HG03039 (cell line): Measurements from ENCODE around the gene SFXN5.

Experiments
- ATAC-seq: cut with Tn5 transposase; IDR thresholded peaks from one replicate; pipeline ENCODE4 v1.9.1; 2021; ENCODE audit warnings: mild to moderate bottlenecking, moderate library complexity; ENCODE audit not compliant: unreplicated experiment

SFXN5 gene

GRCh38 chr2:72981536-72981935, 90.0 kb downstream of the SFXN5 start:
- ATAC-seq = no peak

DNA sequence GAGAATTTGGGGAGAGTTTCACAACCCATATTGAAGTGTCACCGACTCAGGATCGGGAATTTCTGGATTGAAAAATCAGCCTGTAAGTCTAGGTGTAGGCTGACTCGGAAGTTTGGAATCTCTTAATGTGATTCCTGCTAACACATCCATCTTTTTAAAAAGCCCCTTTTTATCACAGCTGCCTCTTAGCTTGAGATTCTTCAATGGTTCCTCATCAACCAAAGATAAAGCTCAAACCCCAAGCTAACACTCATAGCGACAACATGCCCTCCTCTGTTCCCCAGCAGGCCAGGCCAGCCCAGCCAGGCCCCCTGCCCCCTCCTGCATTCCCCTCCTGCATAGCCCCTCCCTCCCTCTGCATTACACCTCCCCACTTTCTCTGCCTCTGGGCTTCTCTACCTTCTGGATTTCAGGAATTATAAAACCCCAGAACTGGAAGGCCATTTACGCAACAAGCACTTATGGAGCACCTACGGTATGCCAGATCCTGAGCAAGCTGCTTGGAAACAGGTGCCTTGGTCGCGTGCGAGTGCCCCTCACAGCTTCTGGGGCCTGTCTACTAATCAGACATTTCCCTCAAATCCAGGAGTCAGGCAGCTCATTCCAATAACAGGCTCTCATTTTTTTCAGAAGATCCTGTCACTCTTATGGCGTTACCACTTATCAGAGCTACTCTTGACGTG, 90.8 kb downstream of the SFXN5 start:
- ATAC-seq = no peak

DNA sequence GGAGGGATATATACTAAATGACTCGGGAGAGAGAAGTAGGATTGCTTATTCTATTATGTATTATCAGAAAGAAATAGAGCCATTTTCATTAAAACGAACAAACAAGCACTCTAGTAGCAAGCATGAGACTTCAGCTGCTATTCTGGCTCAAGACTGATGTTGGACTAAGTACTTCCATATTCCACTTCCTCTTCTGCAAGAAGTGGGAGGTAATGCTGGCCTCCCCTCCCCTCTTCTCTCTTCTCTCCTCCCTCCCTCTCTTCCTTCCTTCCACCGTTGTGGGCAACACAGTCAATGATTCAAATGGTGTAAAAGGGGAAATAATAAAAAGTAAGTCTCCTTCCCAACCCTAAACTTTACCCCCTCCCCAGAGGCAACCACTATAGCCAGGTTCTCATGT, 91.6 kb downstream of the SFXN5 start:
- ATAC-seq = no peak

DNA sequence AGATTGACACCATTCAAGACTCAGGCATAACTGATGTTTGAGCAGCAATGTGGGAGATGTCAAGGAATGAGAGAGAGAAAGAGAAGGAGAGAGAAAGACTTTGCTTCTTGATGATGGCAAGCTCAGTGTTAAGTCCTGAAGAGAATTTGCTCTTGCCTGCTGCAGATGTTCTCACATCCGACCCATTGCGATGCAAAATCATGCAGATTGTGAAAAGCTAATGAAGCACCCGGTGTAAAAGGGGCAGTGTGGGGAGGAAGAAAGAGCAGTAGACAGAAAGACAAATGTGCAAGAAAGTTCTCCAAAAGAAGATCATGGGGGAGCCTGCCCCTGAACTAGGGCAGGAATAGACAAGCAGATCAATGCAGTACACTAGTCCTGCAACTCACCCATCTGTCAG, 96.5 kb downstream of the SFXN5 start:
- ATAC-seq = no peak

DNA sequence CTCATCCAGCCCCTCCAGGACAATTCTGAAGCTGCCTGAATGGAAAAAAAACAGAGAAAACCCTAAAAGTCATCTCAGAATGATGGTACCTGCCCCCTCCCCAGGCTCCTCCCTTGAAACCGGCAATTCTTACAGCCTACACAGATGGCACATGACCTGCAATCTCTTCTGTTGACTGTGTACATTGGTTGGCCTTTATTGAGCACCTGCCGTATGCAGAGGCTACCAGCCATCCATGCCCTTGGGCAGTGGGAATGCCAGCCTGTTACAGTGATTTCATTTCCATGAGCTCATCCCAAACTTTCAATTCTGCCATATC, 97.1 kb downstream of the SFXN5 start:
- no peak for ATAC-seq

GRCh38 chr2:72973566-72974435, 97.7 kb downstream of the SFXN5 start:
- peak; percentile 93 for ATAC-seq

DNA sequence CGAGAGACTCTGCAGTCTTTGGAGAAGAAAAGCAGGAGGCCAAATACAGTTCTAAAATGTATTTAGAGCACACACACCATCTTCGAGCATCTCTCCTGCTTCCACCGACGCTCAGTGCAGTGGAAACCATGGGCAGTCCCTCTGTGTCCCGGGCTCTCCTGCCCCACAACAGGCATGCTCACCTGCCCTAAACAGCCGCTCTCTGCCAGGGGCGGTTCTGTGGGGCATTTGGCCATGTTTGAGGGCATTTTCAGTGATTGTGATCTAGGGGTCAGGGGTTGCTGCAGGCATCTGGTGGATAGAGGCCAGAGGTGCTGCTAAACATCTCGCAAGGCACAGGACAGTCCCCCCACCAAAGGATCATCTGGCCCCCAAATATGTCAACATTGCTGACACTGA, 98.4 kb downstream of the SFXN5 start:
- ATAC-seq = no peak

DNA sequence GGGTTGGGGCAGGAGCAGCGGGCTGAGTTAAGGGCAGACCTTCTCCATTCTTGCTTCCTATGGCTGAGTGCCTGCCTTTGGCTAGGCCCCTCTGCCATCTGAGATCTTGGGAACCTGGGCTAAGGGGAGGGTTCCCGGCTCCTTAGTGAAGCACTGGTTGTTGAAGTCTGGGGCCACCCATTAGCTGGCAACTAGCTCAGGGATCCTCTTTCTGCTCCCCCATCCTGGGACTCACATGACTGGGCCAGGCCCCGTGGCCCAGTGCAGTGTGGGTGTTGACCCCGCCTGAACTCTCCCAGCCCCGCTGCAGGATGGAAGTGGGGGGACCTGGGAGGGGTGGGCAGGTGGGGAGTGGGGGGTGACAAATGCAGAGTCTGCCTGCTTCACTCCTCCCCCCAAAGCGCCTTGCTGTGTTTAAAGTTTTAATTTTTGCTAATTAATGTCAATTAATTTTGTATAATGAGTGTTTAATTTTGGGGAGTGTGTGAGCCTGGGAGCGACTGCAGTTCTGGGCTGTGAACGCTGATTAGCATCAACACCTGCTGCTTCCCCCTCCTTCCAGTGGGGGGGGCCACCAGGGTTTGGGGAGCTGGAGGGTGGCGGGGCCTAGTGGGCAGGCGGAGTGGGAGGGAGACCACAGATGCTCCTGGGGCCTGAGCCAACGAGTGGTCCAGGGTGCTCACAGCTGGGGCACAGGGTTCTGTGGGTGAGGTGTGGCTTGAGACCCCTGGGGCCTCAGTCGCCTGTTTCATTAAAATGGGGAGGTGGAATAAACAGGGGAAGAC, 99.0 kb downstream of the SFXN5 start:
- no peak for ATAC-seq

GRCh38 chr2:72971036-72971435, 100.5 kb downstream of the SFXN5 start:
- ATAC-seq = no peak

GRCh38 chr2:72969706-72970105, 101.8 kb downstream of the SFXN5 start:
- no peak for ATAC-seq

GRCh38 chr2:72968286-72968685, 103.2 kb downstream of the SFXN5 start:
- no peak for ATAC-seq

DNA sequence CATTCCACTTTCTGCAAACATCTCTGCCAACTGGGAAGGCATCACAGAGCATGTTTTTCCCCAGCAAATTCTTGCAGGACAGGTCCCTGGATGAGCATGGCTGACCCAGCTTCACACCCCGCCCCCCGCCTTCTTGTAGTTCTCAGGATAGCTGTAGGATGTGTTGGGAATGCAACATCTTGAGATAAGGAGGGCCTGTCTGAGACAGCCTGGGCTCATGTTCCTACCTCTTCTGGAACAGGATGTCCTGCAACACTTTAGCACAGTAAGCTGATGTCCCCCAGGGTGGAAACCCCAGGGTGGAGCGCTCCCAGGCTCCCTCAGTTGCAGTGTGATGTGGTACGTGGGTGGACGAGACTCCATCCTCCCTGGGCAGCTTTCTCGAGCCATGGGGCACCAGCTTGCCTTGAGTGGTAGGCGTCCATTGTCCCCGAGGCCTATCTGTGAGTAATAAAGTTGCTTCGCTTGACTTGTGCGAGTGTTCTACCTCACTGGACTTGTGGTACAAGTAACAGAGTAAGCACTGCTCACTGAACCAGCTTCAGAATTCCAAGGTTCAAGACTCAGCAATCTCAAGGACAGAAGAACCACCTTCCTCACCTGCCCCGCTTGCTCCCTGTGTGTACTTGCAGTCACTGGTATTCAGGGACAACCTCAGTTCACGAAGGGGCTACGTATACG, 105.6 kb downstream of the SFXN5 start:
- no peak for ATAC-seq

- no peak for ATAC-seq
Observed at GRCh38 chr2:72965016-72965415, 106.5 kb downstream of the SFXN5 start.

GRCh38 chr2:72964146-72964525, 107.4 kb downstream of the SFXN5 start:
- no peak for ATAC-seq

DNA sequence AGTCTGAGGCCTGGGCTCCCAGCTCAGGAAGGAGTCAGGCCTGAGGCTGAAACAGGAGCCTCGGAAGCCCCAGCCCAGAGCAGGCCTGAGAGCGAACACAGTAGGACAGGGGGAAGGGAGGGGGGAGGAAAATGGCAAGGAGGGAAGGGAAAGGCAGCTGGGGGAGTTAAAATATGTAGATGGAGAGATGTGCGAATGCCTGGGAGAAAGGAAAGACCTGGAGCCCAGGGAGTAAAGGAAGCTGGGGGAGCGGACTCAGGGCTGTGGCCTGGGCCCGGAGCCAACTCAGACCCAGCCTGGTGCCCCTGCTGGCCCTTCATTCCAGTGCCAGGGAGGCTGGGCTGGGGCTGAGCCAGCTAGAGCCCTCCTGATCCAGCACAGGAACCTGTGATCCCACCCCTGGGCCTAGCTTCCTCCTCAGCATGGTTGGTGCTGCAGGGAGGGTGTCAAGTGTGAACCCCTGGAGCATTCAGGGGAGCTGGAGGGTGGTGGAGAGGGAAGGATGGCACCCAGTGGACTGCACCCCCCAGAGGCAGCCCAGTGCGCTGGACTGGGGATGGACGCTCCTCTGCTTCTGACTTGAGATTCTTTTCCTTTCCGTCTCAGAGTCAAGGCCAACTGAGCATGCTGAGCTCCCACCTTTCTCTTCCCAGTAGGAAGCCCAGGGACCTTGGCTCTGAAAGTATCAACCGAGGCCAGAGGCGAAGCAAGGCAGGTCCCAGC, 107.9 kb downstream of the SFXN5 start:
- ATAC-seq = no peak

DNA sequence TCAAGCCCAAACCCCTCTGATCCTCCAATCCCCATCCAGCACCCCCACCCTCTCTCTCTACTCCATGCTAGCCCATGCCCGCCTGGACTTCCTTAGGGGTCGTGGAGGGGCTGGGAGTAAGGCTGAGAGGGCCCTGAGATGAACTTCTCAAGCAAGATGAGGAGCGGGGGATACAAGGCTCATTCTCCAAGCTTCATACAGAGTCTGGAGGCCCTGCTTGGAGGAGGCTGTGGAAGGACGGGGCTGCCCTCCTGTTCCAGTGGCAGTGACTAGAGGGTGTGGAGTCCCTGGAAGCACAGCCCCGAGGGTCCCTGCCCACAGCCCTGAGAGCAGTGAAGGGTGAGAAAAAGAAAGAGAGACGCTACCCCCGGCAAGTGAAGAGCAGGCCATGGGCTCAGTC, 108.6 kb downstream of the SFXN5 start:
- ATAC-seq = no peak

GRCh38 chr2:72961853-72962468, 109.6 kb downstream of the SFXN5 start:
- no peak for ATAC-seq

- ATAC-seq = no peak
Observed at GRCh38 chr2:72961036-72961720, 110.3 kb downstream of the SFXN5 start.
